Measurements from ENCODE around the gene AMELX.

Gene AMELX

DNA sequence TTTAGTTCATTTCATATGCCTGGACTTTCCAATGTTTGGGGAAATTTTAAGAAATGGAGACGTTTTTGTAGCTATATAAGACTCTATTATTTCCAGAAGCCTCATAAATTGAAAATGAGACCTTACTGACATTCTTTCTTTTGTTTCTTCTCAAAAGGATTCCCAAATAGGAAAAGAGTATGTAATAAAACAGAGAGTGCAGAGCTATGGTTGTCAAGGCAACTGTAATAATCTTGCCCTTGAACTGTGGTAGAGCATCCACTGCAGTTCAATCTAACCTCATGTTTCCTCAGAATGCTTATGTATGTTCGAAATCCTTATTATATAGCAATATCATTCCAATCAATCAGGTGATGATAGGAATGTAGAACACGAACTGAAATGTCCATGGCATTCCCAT is 54.1 kb downstream of the AMELX start:
- in situ Hi-C loops (cut with MboI; ENCODE audit: low sequenced_read_pairs, unreplicated experiment), result no loop called here
- TF ChIP-seq, protein P1, sequence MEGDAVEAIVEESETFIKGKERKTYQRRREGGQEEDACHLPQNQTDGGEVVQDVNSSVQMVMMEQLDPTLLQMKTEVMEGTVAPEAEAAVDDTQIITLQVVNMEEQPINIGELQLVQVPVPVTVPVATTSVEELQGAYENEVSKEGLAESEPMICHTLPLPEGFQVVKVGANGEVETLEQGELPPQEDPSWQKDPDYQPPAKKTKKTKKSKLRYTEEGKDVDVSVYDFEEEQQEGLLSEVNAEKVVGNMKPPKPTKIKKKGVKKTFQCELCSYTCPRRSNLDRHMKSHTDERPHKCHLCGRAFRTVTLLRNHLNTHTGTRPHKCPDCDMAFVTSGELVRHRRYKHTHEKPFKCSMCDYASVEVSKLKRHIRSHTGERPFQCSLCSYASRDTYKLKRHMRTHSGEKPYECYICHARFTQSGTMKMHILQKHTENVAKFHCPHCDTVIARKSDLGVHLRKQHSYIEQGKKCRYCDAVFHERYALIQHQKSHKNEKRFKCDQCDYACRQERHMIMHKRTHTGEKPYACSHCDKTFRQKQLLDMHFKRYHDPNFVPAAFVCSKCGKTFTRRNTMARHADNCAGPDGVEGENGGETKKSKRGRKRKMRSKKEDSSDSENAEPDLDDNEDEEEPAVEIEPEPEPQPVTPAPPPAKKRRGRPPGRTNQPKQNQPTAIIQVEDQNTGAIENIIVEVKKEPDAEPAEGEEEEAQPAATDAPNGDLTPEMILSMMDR (IDR thresholded peaks at IDR 0.05; ENCODE audit: borderline replicate concordance, control extremely low read depth, extremely low read depth, insufficient read depth, missing control alignments), result no peak

DNA sequence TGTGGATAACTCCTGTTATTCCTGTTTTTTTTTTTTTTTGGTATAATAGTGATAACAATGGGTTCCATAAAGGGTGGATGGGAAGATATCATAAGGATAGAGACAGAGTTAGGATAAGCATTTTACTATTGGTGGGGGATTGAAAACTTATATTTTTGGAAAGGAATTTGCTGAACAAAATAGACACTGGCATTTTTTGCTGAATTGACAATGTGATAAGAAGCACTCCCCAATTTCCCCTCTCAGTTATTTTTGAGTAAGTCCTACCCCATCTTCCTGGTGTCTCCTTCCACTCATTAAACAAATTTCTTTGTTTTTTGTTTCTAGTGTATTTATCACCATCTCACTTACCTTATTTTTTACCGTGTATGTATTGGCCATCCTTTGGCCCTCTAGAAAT is 55.8 kb downstream of the AMELX start:
- TF ChIP-seq, protein P1 (IDR thresholded peaks at IDR 0.05; ENCODE audit: borderline replicate concordance, control extremely low read depth, extremely low read depth, insufficient read depth, missing control alignments), result no peak
- no peak for DNase-seq (ENCODE audit: low spot score)
- in situ Hi-C loops (cut with MboI; ENCODE audit: low sequenced_read_pairs, unreplicated experiment), result no loop called here

More for the DNA sequence above, 54.1 kb downstream of the AMELX start:
- no peak for DNase-seq (ENCODE audit: low spot score)

DNA sequence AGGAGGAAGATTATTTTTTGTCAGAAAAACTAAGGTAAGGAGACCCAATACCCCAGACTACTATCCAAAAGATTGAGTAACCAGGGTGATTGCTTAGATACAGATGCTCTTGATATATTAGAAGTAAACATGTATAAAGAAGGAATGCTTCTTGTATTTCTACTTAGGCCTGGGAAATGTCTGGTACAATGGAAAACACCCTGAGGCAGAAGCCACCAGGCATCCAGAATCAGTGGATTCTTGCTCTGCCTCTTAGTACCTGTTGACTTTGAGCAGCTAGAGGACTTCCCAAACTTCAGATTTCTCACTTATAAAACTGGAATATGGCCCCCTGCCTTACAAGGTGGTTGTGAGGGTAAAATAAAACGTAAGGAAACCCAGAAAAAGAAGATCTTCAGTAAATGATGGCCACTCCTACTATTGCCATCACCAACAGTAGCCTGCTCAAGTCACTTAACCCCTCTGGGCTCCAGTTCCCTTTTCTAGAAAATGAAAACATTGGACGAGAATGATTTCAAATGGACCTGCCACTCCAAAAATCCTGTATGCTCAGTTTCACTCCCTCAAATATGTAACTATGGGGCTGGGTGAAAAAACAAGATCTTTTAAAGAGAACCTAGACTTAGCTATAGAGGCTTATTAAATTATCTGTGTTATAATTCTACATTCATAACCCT is 56.6 kb downstream of the AMELX start:
- DNase-seq (ENCODE audit: low spot score), result no peak
- in situ Hi-C loops (cut with MboI; ENCODE audit: low sequenced_read_pairs, unreplicated experiment), result no loop called here
- TF ChIP-seq, protein P1 (IDR thresholded peaks at IDR 0.05; ENCODE audit: borderline replicate concordance, control extremely low read depth, extremely low read depth, insufficient read depth, missing control alignments), result no peak
